HEK293 (cell line): ENCODE results near the gene UMAD1.

Source experiments
- BCL11B ChIP-seq: fragments of 450-650 bp; formaldehyde crosslinking; IDR thresholded peaks from 2 replicates; pipeline ENCODE4 v1.5.1; 2016; ENCODE audit warnings: low read depth, missing biosample characterization, missing genetic modification characterization
- HOXC10 ChIP-seq: sonication (generic); formaldehyde crosslinking; IDR thresholded peaks from 2 replicates; pipeline ENCODE4 v1.8.1; 2023; ENCODE audit warnings: mild to moderate bottlenecking, missing genetic modification reagents
- KLF8 ChIP-seq: fragments of 450-650 bp; formaldehyde crosslinking; IDR thresholded peaks from 2 replicates; pipeline ENCODE4 v1.5.1; 2016; ENCODE audit warnings: missing biosample characterization, missing genetic modification characterization
- MZF1 ChIP-seq: fragments of 450-650 bp; formaldehyde crosslinking; IDR thresholded peaks from 2 replicates; pipeline ENCODE4 v1.5.1; 2017; ENCODE audit warnings: missing biosample characterization, missing genetic modification characterization, borderline replicate concordance
- OVOL3 ChIP-seq: fragments of 450-650 bp; formaldehyde crosslinking; IDR thresholded peaks from 2 replicates; pipeline ENCODE4 v1.5.1; 2016; ENCODE audit warnings: missing biosample characterization, missing genetic modification characterization
- SCRT2 ChIP-seq: fragments of 450-650 bp; formaldehyde crosslinking; IDR thresholded peaks from 2 replicates; pipeline ENCODE4 v1.5.1; 2016; ENCODE audit warnings: missing biosample characterization, missing genetic modification characterization
- SP7 ChIP-seq: fragments of 450-650 bp; formaldehyde crosslinking; IDR thresholded peaks from 2 replicates; pipeline ENCODE4 v1.5.1; 2016; ENCODE audit warnings: missing biosample characterization, missing genetic modification characterization
- YY1 ChIP-seq: fragments of 450-650 bp; formaldehyde crosslinking; IDR thresholded peaks from 2 replicates; pipeline ENCODE4 v1.5.1; 2018; ENCODE audit warnings: missing biosample characterization, missing genetic modification characterization
- ZBTB21 ChIP-seq: fragments of 450-650 bp; formaldehyde crosslinking; IDR thresholded peaks from 2 replicates; pipeline ENCODE4 v1.5.1; 2017; ENCODE audit warnings: missing biosample characterization, missing genetic modification characterization
- ZEB2 ChIP-seq: fragments of 450-650 bp; formaldehyde crosslinking; IDR thresholded peaks from 2 replicates; pipeline ENCODE4 v1.5.1; 2016; ENCODE audit warnings: missing biosample characterization, missing genetic modification characterization
- ZNF138 ChIP-seq: fragments of 450-650 bp; formaldehyde crosslinking; IDR thresholded peaks from 2 replicates; pipeline ENCODE4 v1.5.1; 2016; ENCODE audit warnings: missing biosample characterization, missing genetic modification characterization, borderline replicate concordance
- ZNF146 ChIP-seq: fragments of 450-650 bp; formaldehyde crosslinking; IDR thresholded peaks from 2 replicates; pipeline ENCODE4 v1.5.1; 2016; ENCODE audit warnings: missing biosample characterization, missing genetic modification characterization
- ZNF174 ChIP-seq: fragments of 450-650 bp; formaldehyde crosslinking; IDR thresholded peaks from 2 replicates; pipeline ENCODE4 v1.5.0; 2017; ENCODE audit warnings: missing biosample characterization, mild to moderate bottlenecking, missing genetic modification characterization
- ZNF221 ChIP-seq: fragments of 450-650 bp; formaldehyde crosslinking; IDR thresholded peaks from 2 replicates; pipeline ENCODE4 v1.5.1; 2017; ENCODE audit warnings: missing biosample characterization, missing genetic modification characterization, borderline replicate concordance
- ZNF24 ChIP-seq: fragments of 450-650 bp; formaldehyde crosslinking; IDR thresholded peaks from 2 replicates; pipeline ENCODE4 v1.5.1; 2016; ENCODE audit warnings: missing biosample characterization, missing genetic modification characterization
- ZNF292 ChIP-seq: fragments of 450-650 bp; formaldehyde crosslinking; IDR thresholded peaks from 2 replicates; pipeline ENCODE4 v1.5.1; 2016; ENCODE audit warnings: low read depth, missing biosample characterization, missing genetic modification characterization, borderline replicate concordance
- ZNF302 ChIP-seq: fragments of 450-650 bp; formaldehyde crosslinking; IDR thresholded peaks from 2 replicates; pipeline ENCODE4 v1.5.1; 2016; ENCODE audit warnings: missing biosample characterization, missing genetic modification characterization, low read depth
- ZNF37A ChIP-seq: fragments of 450-650 bp; IDR thresholded peaks from 2 replicates; pipeline ENCODE4 v1.5.1; 2018; ENCODE audit warnings: missing biosample characterization, missing genetic modification characterization
- ZNF423 ChIP-seq: fragments of 450-650 bp; formaldehyde crosslinking; IDR thresholded peaks from 2 replicates; pipeline ENCODE4 v1.5.1; 2016; ENCODE audit warnings: missing biosample characterization, missing genetic modification characterization
- ZNF501 ChIP-seq: fragments of 450-650 bp; formaldehyde crosslinking; IDR thresholded peaks from 2 replicates; pipeline ENCODE4 v1.5.1; 2016; ENCODE audit warnings: missing biosample characterization, missing genetic modification characterization
- ZNF600 ChIP-seq: fragments of 450-650 bp; formaldehyde crosslinking; IDR thresholded peaks from 2 replicates; pipeline ENCODE4 v1.5.1; 2016; ENCODE audit warnings: missing biosample characterization, missing genetic modification characterization
- ZNF621 ChIP-seq: fragments of 450-650 bp; formaldehyde crosslinking; IDR thresholded peaks from 2 replicates; pipeline ENCODE4 v1.5.1; 2017; ENCODE audit warnings: missing biosample characterization, missing genetic modification characterization
- ZNF776 ChIP-seq: fragments of 450-650 bp; formaldehyde crosslinking; IDR thresholded peaks from 2 replicates; pipeline ENCODE4 v1.5.0; 2017; ENCODE audit warnings: missing biosample characterization, missing genetic modification characterization, borderline replicate concordance
- ZNF777 ChIP-seq: fragments of 450-650 bp; formaldehyde crosslinking; IDR thresholded peaks from 2 replicates; pipeline ENCODE4 v1.5.1; 2017; ENCODE audit warnings: missing biosample characterization, missing genetic modification characterization, borderline replicate concordance
- ZNF792 ChIP-seq: fragments of 450-650 bp; formaldehyde crosslinking; IDR thresholded peaks from 2 replicates; pipeline ENCODE4 v1.5.1; 2016; ENCODE audit warnings: missing biosample characterization, missing genetic modification characterization
- ZXDB ChIP-seq: fragments of 450-650 bp; formaldehyde crosslinking; IDR thresholded peaks from 2 replicates; pipeline ENCODE4 v1.5.1; 2016; ENCODE audit warnings: missing biosample characterization, missing genetic modification characterization
- TF ChIP-seq, protein P1 (sequence below): fragments of 450-650 bp; formaldehyde crosslinking; conservative IDR thresholded peaks from 2 replicates; pipeline ENCODE4 v1.5.1; 2016; ENCODE audit warnings: low read depth, missing biosample characterization, missing genetic modification characterization
- TF ChIP-seq, protein P2 (sequence below): fragments of 450-650 bp; formaldehyde crosslinking; IDR thresholded peaks from 2 replicates; pipeline ENCODE4 v1.5.1; 2016; ENCODE audit warnings: missing biosample characterization, missing genetic modification characterization
- TF ChIP-seq, protein P3 (sequence below): fragments of 450-650 bp; formaldehyde crosslinking; IDR thresholded peaks from 2 replicates; pipeline ENCODE4 v1.5.1; 2016; ENCODE audit warnings: missing biosample characterization, missing genetic modification characterization
- TF ChIP-seq, protein P4 (sequence below): fragments of 450-650 bp; formaldehyde crosslinking; IDR thresholded peaks from 2 replicates; pipeline ENCODE4 v1.5.1; 2016; ENCODE audit warnings: missing biosample characterization, missing genetic modification characterization
- TF ChIP-seq, protein P5 (sequence below): fragments of 450-650 bp; formaldehyde crosslinking; IDR thresholded peaks from 2 replicates; pipeline ENCODE4 v1.5.1; 2017; ENCODE audit warnings: missing biosample characterization, mild to moderate bottlenecking, missing genetic modification characterization, moderate library complexity

Gene UMAD1

DNA sequence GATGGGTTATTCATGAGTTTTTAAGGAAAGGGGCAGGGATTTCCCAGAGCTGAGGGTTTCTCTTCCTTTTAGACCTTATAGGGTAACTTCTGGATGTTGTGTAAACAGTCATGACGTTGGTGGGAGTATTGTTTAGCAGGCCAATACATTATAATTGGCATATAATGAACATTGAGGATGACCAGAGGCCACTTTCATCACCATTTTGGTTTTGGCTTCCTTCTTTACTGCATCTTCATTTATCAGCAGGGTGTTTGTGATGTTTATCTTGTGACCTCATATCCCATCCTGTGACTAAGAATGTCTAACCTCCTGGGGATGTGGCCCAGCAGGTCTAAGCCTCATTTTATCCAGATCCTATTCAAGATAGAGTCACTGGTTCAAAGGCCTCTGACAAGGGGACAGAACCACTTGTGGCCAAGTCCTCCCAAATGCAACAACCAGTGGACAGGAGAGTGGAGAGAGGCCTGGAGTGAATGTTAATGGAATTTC is 155.1 kb downstream of the UMAD1 start (continued):
- TF ChIP-seq, protein P1, sequence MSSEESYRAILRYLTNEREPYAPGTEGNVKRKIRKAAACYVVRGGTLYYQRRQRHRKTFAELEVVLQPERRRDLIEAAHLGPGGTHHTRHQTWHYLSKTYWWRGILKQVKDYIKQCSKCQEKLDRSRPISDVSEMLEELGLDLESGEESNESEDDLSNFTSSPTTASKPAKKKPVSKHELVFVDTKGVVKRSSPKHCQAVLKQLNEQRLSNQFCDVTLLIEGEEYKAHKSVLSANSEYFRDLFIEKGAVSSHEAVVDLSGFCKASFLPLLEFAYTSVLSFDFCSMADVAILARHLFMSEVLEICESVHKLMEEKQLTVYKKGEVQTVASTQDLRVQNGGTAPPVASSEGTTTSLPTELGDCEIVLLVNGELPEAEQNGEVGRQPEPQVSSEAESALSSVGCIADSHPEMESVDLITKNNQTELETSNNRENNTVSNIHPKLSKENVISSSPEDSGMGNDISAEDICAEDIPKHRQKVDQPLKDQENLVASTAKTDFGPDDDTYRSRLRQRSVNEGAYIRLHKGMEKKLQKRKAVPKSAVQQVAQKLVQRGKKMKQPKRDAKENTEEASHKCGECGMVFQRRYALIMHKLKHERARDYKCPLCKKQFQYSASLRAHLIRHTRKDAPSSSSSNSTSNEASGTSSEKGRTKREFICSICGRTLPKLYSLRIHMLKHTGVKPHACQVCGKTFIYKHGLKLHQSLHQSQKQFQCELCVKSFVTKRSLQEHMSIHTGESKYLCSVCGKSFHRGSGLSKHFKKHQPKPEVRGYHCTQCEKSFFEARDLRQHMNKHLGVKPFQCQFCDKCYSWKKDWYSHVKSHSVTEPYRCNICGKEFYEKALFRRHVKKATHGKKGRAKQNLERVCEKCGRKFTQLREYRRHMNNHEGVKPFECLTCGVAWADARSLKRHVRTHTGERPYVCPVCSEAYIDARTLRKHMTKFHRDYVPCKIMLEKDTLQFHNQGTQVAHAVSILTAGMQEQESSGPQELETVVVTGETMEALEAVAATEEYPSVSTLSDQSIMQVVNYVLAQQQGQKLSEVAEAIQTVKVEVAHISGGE (tag by site-specific recombination), result no peak
- TF ChIP-seq ZNF621 (tag by site-specific recombination) (no peak), MZF1 (tag by site-specific recombination) (no peak), SCRT2 (peak; percentile 68), ZNF777 (tag by site-specific recombination) (no peak), ZNF600 (tag by site-specific recombination) (0 out of 2 replicates have a peak, but pooled peaks have one; percentile 14), ZBTB21 (tag by site-specific recombination) (peak; percentile 89), ZNF792 (tag by site-specific recombination) (no peak), ZNF423 (tag by site-specific recombination) (no peak), ZEB2 (tag by site-specific recombination) (peak; percentile 71), ZNF24 (tag by site-specific recombination) (peak; percentile 55; the same call in 1 of the 2 replicates), BCL11B (tag by site-specific recombination) (no peak), HOXC10 (CRISPR knock-in tag) (no peak), ZNF501 (tag by site-specific recombination) (no peak), ZNF221 (tag by site-specific recombination) (no peak), ZNF37A (tag by site-specific recombination) (no peak), ZNF138 (tag by site-specific recombination) (no peak), KLF8 (tag by site-specific recombination) (no peak), YY1 (tag by site-specific recombination) (no peak), ZNF302 (no peak), ZXDB (tag by site-specific recombination) (no peak), SP7 (tag by site-specific recombination) (no peak; the same call in 1 of the 2 replicates), ZNF292 (tag by site-specific recombination) (no peak), ZNF776 (no peak), OVOL3 (tag by site-specific recombination) (no peak), ZNF146 (tag by site-specific recombination) (no peak), ZNF174 (no peak)
- TF ChIP-seq, protein P2, sequence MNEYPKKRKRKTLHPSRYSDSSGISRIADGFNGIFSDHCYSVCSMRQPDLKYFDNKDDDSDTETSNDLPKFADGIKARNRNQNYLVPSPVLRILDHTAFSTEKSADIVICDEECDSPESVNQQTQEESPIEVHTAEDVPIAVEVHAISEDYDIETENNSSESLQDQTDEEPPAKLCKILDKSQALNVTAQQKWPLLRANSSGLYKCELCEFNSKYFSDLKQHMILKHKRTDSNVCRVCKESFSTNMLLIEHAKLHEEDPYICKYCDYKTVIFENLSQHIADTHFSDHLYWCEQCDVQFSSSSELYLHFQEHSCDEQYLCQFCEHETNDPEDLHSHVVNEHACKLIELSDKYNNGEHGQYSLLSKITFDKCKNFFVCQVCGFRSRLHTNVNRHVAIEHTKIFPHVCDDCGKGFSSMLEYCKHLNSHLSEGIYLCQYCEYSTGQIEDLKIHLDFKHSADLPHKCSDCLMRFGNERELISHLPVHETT (tag by site-specific recombination), result peak; percentile 80
- TF ChIP-seq, protein P3, sequence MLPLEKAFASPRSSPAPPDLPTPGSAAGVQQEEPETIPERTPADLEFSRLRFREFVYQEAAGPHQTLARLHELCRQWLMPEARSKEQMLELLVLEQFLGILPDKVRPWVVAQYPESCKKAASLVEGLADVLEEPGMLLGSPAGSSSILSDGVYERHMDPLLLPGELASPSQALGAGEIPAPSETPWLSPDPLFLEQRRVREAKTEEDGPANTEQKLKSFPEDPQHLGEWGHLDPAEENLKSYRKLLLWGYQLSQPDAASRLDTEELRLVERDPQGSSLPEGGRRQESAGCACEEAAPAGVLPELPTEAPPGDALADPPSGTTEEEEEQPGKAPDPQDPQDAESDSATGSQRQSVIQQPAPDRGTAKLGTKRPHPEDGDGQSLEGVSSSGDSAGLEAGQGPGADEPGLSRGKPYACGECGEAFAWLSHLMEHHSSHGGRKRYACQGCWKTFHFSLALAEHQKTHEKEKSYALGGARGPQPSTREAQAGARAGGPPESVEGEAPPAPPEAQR (tag by site-specific recombination), result no peak
- TF ChIP-seq, protein P4, sequence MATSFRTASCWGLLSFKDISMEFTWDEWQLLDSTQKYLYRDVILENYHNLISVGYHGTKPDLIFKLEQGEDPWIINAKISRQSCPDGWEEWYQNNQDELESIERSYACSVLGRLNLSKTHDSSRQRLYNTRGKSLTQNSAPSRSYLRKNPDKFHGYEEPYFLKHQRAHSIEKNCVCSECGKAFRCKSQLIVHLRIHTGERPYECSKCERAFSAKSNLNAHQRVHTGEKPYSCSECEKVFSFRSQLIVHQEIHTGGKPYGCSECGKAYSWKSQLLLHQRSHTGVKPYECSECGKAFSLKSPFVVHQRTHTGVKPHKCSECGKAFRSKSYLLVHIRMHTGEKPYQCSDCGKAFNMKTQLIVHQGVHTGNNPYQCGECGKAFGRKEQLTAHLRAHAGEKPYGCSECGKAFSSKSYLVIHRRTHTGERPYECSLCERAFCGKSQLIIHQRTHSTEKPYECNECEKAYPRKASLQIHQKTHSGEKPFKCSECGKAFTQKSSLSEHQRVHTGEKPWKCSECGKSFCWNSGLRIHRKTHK (tag by site-specific recombination), result no peak
- TF ChIP-seq, protein P5, sequence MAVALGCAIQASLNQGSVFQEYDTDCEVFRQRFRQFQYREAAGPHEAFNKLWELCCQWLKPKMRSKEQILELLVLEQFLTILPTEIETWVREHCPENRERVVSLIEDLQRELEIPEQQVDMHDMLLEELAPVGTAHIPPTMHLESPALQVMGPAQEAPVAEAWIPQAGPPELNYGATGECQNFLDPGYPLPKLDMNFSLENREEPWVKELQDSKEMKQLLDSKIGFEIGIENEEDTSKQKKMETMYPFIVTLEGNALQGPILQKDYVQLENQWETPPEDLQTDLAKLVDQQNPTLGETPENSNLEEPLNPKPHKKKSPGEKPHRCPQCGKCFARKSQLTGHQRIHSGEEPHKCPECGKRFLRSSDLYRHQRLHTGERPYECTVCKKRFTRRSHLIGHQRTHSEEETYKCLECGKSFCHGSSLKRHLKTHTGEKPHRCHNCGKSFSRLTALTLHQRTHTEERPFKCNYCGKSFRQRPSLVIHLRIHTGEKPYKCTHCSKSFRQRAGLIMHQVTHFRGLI (tag by site-specific recombination), result no peak
